H1 (cell line): ENCODE data around the gene TECPR2. TPM values are rescaled to one million over a fixed set of nuclear protein-coding genes. Genes with fewer than 3 reads are reported as not detected.

Experiments
- POLR2A ChIP-seq, 2 experiments: IDR thresholded peaks; 1 replicate in 1 of 2; 2 replicates in 1 of 2; pipeline ENCODE4 v1.6.1; 2011; ENCODE audit warnings: low read depth in 2 of 2, low read length in 2 of 2, mild to moderate bottlenecking in 2 of 2; ENCODE audit errors: control extremely low read depth in 1 of 2
- SRF ChIP-seq: IDR thresholded peaks from 2 replicates; pipeline ENCODE4 v1.6.1; 2011; ENCODE audit warnings: mild to moderate bottlenecking, low read depth, low read length, moderate library complexity
- polyA plus RNA-seq, 7 experiments: library from polyadenylated mRNA; depleted of rRNA in 3 of 7; stranded (reverse) in 5 of 7; unstranded in 2 of 7; fragments of >200 nt in 5 of 7; fragments of 200-250 nt in 2 of 7; gene quantifications; 1 replicate in 5 of 7; 2 replicates in 1 of 7; 4 replicates in 1 of 7; pipeline versions ENCODE4 v1.2.1 to v1.2.3, GENCODE V29; 2011 to 2013; ENCODE audit warnings: missing spikeins in 2 of 7, mixed read lengths in 2 of 7
- total RNA-seq: library from RNA; stranded (reverse); fragmentation: NEBNext Ultra II Directional; extraction: Animal tissue kit (Norgen Biotek cat#: 25700); gene quantifications from 2 replicates; pipeline ENCODE4 v1.2.1, GENCODE V29; 2021
- TF ChIP-seq, protein P1 (sequence below): IDR thresholded peaks from 2 replicates; pipeline ENCODE4 v1.6.1; 2012; ENCODE audit warnings: low read length, inconsistent platforms

Gene TECPR2
- total and polyA plus RNA-seq, 2 of the 8 experiments (the other 6 are each of a cell fraction or from before 2014, with no cell fraction given) = 6.8 to 19.4 TPM

DNA sequence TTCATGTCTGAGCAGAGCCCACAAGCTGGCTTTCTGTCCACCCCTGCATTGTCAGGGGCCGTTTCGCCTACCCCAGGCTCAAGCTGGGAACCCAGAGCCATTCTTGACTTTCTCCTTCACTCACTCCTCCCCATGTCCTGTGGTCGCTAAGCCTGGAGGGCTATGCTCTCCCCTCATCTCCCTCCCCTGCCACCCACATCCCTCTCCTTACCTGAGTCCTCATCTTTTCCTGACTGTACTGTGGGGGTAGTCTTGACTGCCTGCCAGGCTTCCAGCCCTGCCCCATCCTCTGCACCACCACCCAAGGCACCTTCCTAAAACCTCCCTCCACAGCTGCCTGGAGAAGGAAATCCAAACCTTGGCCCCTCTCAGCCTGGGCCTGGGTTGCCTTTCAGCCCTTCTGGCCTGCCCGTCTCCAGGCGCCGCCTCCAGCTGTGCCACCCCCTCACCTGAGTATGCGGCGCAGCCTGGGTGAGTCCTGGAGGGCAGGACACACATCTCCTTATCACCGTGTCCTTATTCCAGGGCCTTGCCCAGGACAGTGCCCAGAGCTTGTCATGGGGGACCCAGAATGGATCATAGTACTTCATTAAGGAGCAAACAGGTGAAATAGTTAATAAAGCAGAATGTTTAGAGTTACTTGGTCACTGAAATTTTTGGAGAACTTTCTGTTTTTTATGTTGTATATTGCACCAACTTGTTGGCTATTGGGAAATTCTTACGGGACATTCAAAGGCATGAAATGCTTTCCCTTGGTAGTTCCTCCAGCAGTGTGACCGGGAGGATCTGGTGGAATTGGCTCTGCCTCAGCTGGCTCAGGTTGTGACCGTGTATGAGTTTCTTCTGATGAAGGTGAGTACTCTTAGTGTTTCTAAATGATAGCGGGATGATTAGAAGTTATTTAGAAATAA lies 28.7 kb upstream of the TECPR2 start (continued):
- TF ChIP-seq, protein P1, sequence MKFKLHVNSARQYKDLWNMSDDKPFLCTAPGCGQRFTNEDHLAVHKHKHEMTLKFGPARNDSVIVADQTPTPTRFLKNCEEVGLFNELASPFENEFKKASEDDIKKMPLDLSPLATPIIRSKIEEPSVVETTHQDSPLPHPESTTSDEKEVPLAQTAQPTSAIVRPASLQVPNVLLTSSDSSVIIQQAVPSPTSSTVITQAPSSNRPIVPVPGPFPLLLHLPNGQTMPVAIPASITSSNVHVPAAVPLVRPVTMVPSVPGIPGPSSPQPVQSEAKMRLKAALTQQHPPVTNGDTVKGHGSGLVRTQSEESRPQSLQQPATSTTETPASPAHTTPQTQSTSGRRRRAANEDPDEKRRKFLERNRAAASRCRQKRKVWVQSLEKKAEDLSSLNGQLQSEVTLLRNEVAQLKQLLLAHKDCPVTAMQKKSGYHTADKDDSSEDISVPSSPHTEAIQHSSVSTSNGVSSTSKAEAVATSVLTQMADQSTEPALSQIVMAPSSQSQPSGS = no peak
- no peak for TF ChIP-seq POLR2A (IDR thresholded peaks at IDR 0.05; ENCODE audit: control extremely low read depth in 1 of 2, low read depth in 2 of 2, low read length in 2 of 2)
- TF ChIP-seq SRF = no peak
